Fibroblast of lung (primary cell): ENCODE results near the gene RPL28. TPM values are rescaled to one million over a fixed set of nuclear protein-coding genes. Genes with fewer than 3 reads are reported as not detected.

Experiments used
- DNase-seq, 2 donors: peaks; one replicate each; pipeline versions ENCODE4 v3.0.0 to v3.0.0-alpha.2; 2010; ENCODE audit warnings: low read depth in 2 of 2
- H2AFZ ChIP-seq: 2 replicates; pipeline ENCODE4 v1.5.1; 2012; ENCODE audit warnings: low read length, control low read depth, inconsistent platforms
- H3K27ac ChIP-seq: 2 replicates; pipeline ENCODE4 v1.5.1; 2011; ENCODE audit warnings: low read length, control low read depth; ENCODE audit not compliant: insufficient read depth
- H3K27me3 ChIP-seq: 2 replicates; pipeline ENCODE4 v1.5.1; 2011; ENCODE audit warnings: mild to moderate bottlenecking, low read length; ENCODE audit not compliant: control insufficient read depth, insufficient read depth
- H3K36me3 ChIP-seq: 2 replicates; pipeline ENCODE4 v1.5.1; 2011; ENCODE audit warnings: low read length; ENCODE audit not compliant: control insufficient read depth, insufficient read depth
- H3K4me1 ChIP-seq: 2 replicates; pipeline ENCODE4 v1.5.1; 2011; ENCODE audit warnings: low read length; ENCODE audit not compliant: control insufficient read depth, insufficient read depth; ENCODE audit errors: extremely low read depth
- H3K4me2 ChIP-seq: 2 replicates; pipeline ENCODE4 v1.5.1; 2011; ENCODE audit warnings: low read length, control low read depth; ENCODE audit not compliant: insufficient read depth; ENCODE audit errors: extremely low read depth
- H3K4me3 ChIP-seq, 4 experiments: fragments of 200-600 bp in 1 of 4; sonication (generic) in 1 of 4; replicated peaks in 1 of 4; 2 replicates each; pipeline ENCODE4 v1.5.1; 2011 to 2016; ENCODE audit warnings: low read length in 4 of 4, low read depth in 3 of 4, mild to moderate bottlenecking in 3 of 4, control low read depth in 2 of 4, inconsistent platforms in 1 of 4, mixed read lengths in 1 of 4; ENCODE audit not compliant: insufficient read depth in 1 of 4; ENCODE audit errors: control extremely low read depth in 1 of 4
- H3K79me2 ChIP-seq: 2 replicates; pipeline ENCODE4 v1.5.1; 2012; ENCODE audit warnings: mild to moderate bottlenecking, low read length, inconsistent platforms; ENCODE audit not compliant: control insufficient read depth, insufficient read depth
- H3K9ac ChIP-seq: 2 replicates; pipeline ENCODE4 v1.5.1; 2011; ENCODE audit warnings: mild to moderate bottlenecking, low read length, control low read depth; ENCODE audit not compliant: insufficient read depth
- H3K9me3 ChIP-seq: 2 replicates; pipeline ENCODE4 v1.5.1; 2012; ENCODE audit warnings: low read depth, low read length; ENCODE audit not compliant: control insufficient read depth, insufficient read depth
- H4K20me1 ChIP-seq: 2 replicates; pipeline ENCODE4 v1.5.1; 2011; ENCODE audit warnings: low read length; ENCODE audit not compliant: control insufficient read depth, insufficient read depth; ENCODE audit errors: extremely low read depth
- EZH2 ChIP-seq: IDR thresholded peaks from 2 replicates; pipeline ENCODE4 v1.5.1; 2012; ENCODE audit warnings: low read length, control low read depth, mild to moderate bottlenecking; ENCODE audit errors: missing control alignments
- polyA plus RNA-seq, 2 donors: library from polyadenylated mRNA; depleted of rRNA in 1 of 2; stranded (reverse) in 1 of 2; unstranded in 1 of 2; fragments of >200 nt; gene quantifications; 2 replicates each; pipeline ENCODE4 v1.2.1, GENCODE V29; 2011 to 2012; ENCODE audit warnings: missing spikeins in 1 of 2
- total RNA-seq: library from RNA; depleted of rRNA; stranded (reverse); fragments of >200 nt; gene quantifications from 2 replicates; pipeline ENCODE4 v1.2.1, GENCODE V29; 2014
- TF ChIP-seq, protein P1 (sequence below), 2 donors: IDR thresholded peaks in 1 of 2; conservative IDR thresholded peaks in 1 of 2; 1 replicate in 1 of 2; 2 replicates in 1 of 2; pipeline ENCODE4 v1.5.1; 2011 to 2012; ENCODE audit warnings: low read length in 2 of 2, control low read depth in 1 of 2, inconsistent platforms in 1 of 2, low read depth in 1 of 2, mild to moderate bottlenecking in 1 of 2

The RPL28 gene
- total and polyA plus RNA-seq, 2 donors (not counting 1 experiment from before 2014, with no cell fraction given): 146 to 665 TPM

- peaks cover under 1% of the 10 kb centered on the region for H4K20me1 ChIP-seq
- peaks cover 6% of the 10 kb centered on the region for H3K36me3 ChIP-seq
- peaks cover 18% of the 10 kb centered on the region for H3K79me2 ChIP-seq
- H3K9ac ChIP-seq: no peak overlapping the region
- no peaks in the 10 kb centered on the region for H3K27me3 ChIP-seq
- H3K4me2 ChIP-seq: no peak overlapping the region
- TF ChIP-seq, protein P1, sequence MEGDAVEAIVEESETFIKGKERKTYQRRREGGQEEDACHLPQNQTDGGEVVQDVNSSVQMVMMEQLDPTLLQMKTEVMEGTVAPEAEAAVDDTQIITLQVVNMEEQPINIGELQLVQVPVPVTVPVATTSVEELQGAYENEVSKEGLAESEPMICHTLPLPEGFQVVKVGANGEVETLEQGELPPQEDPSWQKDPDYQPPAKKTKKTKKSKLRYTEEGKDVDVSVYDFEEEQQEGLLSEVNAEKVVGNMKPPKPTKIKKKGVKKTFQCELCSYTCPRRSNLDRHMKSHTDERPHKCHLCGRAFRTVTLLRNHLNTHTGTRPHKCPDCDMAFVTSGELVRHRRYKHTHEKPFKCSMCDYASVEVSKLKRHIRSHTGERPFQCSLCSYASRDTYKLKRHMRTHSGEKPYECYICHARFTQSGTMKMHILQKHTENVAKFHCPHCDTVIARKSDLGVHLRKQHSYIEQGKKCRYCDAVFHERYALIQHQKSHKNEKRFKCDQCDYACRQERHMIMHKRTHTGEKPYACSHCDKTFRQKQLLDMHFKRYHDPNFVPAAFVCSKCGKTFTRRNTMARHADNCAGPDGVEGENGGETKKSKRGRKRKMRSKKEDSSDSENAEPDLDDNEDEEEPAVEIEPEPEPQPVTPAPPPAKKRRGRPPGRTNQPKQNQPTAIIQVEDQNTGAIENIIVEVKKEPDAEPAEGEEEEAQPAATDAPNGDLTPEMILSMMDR (conservative IDR thresholded peaks at IDR 0.05 in 1 of 2, IDR thresholded peaks at IDR 0.05 in 1 of 2; ENCODE audit: low read depth in 1 of 2, low read length in 2 of 2): no peak
- no peak for TF ChIP-seq EZH2
- H2AFZ ChIP-seq: no peak overlapping the region
- H3K27ac ChIP-seq: no peak overlapping the region
- DNase-seq: no peak
- no peak overlapping the region for H3K4me3 ChIP-seq
- peaks cover 9% of the 10 kb centered on the region for H3K4me1 ChIP-seq
- H3K9me3 ChIP-seq: no peaks in the 10 kb centered on the region
Observed at GRCh38 chr19:55382522-55383054, 3.1 kb upstream of the RPL28 start.

- H2AFZ ChIP-seq: peak overlapping the region; percentile 78
- no peak for TF ChIP-seq EZH2
- TF ChIP-seq, protein P1 (conservative IDR thresholded peaks at IDR 0.05 in 1 of 2, IDR thresholded peaks at IDR 0.05 in 1 of 2; ENCODE audit: low read depth in 1 of 2, low read length in 2 of 2): no peak
- H3K27ac ChIP-seq: no peak overlapping the region
- DNase-seq: peak; percentile 69 to 71
- peaks cover 16% of the 10 kb centered on the region for H3K4me1 ChIP-seq
- peak overlapping the region in 3 of 4 experiments; percentile 17 to 46 (median 25) for H3K4me3 ChIP-seq
- H3K9ac ChIP-seq: peak overlapping the region; percentile 35
- peaks cover 14% of the 10 kb centered on the region for H3K36me3 ChIP-seq
- H3K9me3 ChIP-seq: no peaks in the 10 kb centered on the region
- H3K27me3 ChIP-seq: no peaks in the 10 kb centered on the region
- peaks cover 3% of the 10 kb centered on the region for H4K20me1 ChIP-seq
- peaks cover 28% of the 10 kb centered on the region for H3K79me2 ChIP-seq
- H3K4me2 ChIP-seq: peak overlapping the region; percentile 66
Observed at GRCh38 chr19:55383279-55384130, 2.2 kb upstream of the RPL28 start.

DNA sequence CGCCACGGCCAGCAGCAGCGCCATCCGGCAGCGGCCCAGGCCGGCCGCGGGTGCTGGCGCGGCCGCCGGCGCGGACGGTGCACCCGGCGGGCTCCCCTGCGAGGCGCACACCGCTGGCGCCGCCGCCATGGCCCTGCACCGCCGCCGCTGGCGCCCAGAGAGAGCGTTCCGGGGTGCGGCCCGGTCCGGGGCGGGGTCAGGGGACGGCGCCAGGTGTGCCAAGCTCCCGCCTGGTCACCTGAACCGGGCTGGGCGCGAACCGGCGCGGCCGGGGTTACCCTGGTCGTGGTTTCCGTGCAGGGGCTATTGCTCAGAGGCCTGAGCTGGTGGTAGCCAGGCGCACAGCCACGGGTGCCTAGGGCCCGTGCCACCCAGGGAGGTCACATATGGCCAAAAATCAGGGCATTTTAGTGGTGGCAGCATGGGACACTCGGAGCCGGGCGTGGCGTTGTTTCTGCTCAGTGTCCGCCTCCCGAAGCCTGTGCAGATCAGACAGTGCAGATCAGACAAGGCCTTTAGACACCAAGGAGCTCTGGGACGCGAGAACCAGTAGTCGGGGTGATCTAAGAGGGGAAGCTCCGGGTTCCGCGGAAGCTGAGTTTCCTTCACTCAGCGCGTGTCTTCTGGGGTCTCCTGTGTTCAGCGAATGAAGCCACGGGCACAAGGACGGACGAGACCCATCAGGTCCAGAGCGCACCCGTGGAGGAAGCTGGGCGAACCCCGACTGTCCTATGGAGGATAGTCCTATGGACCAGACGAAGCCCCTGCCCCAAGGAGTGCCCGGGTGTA, 1.4 kb upstream of the RPL28 start, which contains the start of gene TMEM238:
Gene TMEM238, minus strand, starts transcription at position 162 of the 789 bp plus-strand sequence. Its CDS starts 33 bp downstream, at position 129.
- no peak for DNase-seq
- H3K4me2 ChIP-seq: peak within 1 kb of the TSS; percentile 73
- peaks cover 3% of the 10 kb centered on the region for H4K20me1 ChIP-seq
- TF ChIP-seq, protein P1 (conservative IDR thresholded peaks at IDR 0.05 in 1 of 2, IDR thresholded peaks at IDR 0.05 in 1 of 2; ENCODE audit: low read depth in 1 of 2, low read length in 2 of 2): no peak
- TF ChIP-seq EZH2: no peak
- H3K36me3 ChIP-seq: peaks cover 22% of the 10 kb centered on the region
- no peaks in the 10 kb centered on the region for H3K27me3 ChIP-seq
- H3K9ac ChIP-seq: peak within 1 kb of the TSS; percentile 35
- peaks cover 36% of the 10 kb centered on the region for H3K79me2 ChIP-seq
- peak within 1 kb of the TSS; percentile 87 for H3K27ac ChIP-seq
- H3K4me1 ChIP-seq: peaks cover 18% of the 10 kb centered on the region
- H3K4me3 ChIP-seq: peak within 1 kb of the TSS; percentile 20 to 98 (median 60)
- no peaks in the 10 kb centered on the region for H3K9me3 ChIP-seq
- peak within 1 kb of the TSS; percentile 78 for H2AFZ ChIP-seq
